ENCODE data around the gene PHACTR1.

The PHACTR1 gene

DNA sequence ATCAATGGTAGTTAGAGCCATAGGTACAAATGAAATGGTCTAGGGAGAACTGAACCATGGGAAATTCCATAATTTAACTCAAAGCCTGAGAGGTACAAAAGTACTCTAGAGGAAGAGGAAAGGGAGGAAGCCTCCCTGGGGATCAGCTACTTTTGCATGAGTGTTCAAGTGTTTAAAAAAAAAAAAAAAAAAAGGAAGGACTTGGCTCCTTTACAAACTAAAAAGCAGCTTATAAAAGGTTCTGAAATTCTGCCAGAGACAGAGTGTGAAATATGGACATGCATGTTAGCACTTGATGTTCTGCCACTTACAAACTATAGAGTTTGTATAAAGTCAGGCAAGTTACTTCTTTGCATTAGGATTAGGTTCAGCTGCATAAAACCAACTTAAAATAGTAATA lies 321.7 kb downstream of the PHACTR1 start:
- no peak for DNase-seq

DNA sequence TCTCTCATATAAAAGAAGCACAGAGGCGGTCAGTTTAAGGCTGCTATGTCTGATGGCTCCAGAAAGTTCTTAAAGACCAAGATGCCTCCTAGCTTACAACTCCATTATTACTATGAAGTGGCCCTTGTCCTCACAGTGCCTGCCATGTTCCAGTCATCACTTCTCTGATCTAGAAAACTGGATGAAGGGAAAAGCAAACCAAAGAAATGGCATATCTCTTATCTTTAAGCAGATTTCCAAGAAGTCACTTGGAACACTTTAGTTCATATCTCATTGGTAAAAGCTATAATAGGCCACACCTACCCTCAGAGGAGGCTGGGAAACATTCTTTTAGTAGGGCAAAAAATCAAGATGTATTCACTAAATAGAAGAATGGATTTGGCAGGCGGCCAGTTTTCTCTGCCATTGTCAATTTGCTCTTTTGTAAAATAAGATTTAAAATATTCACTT lies 322.2 kb downstream of the PHACTR1 start:
- DNase-seq: no peak

DNA sequence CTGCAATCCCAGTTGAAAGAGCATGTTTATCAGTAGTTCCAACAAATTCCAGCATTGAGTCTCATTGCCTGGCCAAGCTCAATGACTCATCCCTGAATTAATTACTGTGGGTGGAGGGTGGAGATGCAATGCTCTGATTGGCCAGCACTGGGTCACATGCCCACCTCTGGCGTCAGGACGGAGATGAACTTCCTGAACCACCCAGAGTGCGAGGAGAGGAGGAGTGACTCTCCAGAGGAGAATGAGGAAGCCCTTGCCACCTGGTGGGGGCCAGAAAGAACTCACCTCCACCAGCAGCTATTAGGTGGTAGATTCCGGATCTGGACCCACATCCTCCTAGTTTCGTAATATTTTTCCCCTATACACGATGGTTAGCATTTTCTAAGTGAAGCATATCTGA lies 327.8 kb downstream of the PHACTR1 start:
- peak; percentile 16 for DNase-seq

DNA sequence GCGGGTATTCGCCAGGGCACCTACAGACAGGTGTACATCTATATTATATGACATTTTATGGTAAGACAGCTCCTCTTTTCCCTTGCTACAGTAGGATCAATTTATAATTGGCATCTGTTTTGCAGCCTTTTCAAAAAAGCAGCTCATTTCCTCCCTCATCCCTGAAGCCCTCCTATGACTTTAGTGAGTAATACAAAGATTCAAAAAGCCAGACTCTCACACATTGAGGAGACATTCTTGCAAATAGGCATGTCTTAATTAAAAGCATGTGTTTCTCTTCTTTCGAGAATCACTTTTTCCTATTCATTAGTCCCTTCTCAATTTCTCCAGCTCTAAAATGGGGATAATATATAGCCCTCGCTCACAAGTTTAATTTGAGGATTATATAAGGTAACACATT lies 328.3 kb downstream of the PHACTR1 start:
- no peak for DNase-seq

DNA sequence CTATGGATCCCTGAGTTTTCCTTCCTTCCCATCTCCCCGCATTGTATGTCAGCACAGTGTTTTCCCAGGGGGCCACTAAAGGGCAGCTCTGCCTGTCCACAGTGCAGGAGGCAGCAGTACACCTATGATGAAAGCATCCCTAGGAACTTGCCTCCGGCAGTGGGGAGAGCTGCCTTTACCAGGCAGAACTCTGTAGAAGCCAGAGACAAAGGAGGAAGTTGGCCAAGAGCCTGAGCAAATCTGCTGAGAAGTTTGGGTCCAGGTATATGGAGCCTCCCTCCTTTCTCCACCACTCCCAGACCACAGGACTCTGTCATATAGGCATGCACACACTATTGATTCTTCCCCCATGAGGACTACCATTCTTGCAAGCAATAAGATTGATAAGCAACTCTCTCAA lies 329.1 kb downstream of the PHACTR1 start:
- DNase-seq: no peak

DNA sequence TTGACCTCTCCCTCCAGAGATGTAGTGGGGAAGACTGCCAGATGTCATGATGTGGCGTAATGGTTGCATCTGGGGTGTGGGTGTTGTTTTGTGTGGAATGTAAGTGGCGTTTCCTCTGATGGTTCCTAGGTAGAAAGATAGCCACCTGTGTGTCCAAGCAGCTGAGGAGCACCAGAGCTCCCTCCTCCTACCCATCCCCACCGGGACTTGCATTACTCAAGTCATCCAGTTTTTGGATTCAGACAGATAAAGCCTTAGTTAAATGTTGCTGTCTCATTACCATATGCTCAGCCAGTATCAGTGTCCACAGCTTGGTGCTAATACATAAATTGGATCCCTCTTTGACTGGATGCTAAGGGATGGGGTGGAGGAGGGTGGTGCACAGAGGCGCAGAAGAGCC lies 329.5 kb downstream of the PHACTR1 start:
- DNase-seq: peak; percentile 9

DNA sequence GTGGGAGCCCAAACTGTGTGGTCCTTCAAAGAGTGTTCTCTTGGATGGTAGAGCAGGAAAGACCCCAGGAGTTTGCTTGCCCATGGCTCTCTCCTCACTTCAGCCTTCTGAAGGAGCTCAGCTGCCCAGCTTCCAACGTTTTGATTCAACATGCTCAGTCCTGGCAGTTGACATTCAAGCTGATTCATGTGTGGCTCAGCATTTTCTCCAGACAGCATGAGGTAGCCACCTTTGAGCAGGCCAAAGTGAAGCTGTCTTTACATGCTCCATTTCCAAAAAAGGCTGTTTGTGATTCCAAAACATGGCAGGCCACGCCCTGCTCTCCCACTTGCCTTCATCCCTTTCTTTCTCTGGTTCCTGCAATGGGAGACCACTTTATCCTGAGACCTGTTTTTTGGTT lies 331.5 kb downstream of the PHACTR1 start:
- DNase-seq: no peak

DNA sequence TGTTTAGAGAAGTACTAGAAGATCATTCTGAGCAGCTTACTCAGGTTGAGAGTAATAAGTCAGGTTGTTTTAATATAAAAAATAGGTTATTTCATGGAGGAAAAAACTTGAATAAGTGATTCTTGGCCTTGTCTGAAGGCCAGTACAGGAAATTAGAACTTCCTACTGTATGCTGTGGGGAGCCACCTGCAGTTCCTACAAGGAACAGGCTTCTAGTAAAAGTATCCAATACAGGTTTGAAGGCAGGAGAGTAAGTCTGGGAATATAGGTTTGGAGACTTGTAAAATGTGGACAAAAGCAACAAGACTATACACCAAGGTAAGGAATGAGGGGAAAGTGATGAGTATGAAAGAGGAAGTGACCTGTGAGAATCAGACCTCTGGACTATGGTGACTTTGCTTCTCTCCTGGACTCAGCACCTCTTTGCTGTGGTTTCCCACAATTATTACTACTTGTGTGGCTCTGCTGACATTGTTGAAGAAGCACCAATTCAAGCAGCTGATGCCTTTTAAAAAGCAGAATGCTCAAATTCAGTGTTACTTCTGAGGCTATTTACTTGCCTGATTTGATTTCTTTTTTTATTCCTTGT lies 333.2 kb downstream of the PHACTR1 start:
- DNase-seq: no peak

DNA sequence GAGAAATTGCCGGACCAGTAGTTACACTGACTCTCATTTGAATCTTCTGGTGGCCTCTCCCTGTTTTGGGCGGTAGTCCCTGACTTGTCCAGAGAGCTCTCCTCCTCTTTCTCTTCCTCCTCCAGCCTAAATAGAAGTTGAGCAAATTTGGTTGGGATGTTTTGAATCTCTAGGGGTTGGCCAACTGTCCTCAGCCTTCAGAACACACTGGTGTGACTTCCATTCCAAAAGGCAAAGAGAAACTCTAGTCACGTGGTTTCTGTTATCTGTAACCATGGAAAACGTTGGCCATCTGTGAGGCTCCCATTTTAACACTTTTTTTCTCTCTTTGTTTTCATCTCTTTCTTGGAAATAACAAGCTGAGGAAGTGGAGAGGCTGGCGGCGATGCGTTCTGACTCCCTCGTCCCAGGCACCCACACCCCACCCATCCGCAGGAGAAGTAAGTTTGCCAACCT lies 336.5 kb downstream of the PHACTR1 start:
- no peak for DNase-seq

DNA sequence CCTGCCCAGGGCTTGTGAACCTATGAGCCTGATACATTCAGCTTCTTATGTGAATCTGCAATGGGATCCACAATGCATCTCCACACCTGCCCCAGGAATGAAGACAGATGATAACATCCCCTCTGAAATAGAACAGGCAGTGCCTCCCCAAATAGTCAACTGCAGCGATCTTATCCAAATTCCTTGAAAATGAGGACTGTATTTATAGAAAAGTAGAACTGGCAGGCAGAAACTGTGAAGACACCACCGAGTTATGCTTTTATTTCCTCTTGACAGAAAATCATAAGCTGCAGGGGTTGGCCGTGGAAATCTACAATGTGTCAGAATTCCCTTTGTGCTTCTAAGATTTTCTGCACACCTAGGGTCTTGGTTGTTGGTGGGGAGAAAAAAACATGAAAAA lies 341.5 kb downstream of the PHACTR1 start:
- no peak for DNase-seq

DNA sequence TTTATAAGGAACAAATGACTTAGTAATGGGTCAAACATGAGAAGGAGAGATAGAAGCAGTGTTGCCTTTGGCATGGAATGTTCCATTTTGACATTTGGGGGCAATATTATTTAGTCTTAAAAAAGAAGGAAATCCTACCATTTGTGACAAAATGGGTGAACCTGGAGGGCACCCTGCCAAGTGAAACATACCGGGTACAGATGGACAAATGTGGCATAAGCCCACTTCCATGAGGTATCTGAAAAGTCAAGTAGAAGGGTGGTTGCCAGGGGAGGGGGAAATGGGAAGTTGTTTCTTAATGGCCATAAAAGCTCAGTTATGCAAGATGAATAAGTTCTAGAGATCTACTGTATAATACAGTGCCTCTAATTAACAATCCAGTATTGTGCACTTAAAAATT lies 342.5 kb downstream of the PHACTR1 start:
- DNase-seq: no peak

DNA sequence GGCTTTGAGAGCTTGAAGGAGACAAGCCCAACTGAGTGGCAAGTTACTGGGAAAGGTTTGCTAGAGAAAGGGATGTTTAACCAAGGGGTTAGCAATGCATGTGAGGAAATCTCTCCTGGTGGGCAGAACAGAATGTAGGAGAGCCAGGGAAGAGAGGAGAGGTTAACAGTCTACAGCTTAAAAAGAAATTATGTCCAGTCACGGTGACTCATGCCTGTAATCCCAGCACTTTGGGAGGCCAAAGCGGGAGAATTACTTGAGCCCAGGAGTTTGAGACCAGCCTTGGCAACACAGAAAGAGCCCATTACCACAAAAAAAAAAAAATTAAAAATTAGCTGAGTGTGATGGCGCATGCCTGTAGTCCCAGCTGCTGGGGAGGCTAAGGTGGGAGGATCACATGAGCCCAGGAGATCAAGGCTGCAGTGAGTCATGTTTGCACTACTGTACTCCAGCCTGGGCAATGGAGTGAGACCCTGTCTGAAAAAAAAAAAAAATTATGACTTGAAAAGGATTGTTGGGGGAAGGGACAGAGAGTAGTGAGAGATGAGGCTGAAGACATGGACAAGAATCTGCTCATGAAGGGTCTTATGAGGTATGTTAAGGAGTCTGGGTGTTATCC lies 346.8 kb downstream of the PHACTR1 start:
- DNase-seq: no peak

DNA sequence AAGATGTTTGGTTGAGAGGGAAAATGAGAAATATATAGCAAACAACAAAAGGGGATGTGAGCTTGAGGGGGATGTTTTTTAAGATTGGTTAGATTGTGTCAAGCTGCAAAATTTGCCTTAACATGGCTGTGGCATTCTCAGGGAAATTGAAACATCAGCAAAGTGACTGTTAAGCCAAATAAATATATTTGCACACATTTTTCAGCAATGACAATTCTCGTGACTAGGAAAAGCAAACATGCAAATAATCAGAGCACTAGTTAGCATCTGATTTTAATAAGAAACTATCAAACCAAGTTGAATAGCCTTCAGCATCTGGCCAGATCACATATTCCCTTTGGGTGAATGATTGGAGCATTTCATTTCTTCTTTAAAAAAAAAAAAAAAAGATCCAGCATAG lies 349.0 kb downstream of the PHACTR1 start:
- no peak for DNase-seq

DNA sequence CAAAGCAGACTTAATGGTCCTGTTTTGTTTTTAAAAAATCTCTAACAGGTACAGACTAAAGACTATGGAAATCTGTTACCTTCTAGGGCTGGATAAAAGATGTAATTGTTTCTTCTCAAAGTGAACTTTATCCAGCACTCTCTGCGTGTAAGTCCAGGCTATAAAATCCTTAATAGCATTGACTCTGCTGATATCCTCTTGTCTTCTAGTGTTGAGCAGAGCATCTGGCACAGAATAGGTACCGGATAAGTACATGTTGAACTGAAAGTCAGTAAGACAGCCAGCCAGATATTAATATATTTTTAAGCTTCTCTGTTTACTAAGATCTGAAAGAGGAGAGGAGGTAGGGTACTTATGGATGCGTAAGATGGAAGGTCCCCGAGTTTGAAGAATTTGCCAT lies 349.5 kb downstream of the PHACTR1 start:
- no peak for DNase-seq

DNA sequence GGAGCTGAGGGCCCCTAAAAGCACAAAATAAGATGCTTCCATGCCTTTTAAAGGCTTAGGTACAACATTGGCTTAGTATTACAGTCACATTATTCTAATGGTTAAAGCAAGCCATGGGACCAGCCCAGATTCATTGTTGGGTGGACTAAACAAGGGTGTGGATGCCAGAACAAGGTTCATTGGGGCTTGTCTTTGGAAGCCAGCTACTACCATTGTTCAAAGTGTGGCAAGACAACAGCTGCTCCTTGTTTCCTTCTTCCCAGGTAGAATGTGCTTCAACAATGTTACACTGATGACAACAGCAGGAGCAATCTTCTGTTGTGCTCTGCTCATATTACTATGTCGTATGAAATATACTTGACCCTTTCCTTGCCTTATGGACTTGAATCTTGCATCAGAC lies 350.3 kb downstream of the PHACTR1 start:
- DNase-seq: no peak

DNA sequence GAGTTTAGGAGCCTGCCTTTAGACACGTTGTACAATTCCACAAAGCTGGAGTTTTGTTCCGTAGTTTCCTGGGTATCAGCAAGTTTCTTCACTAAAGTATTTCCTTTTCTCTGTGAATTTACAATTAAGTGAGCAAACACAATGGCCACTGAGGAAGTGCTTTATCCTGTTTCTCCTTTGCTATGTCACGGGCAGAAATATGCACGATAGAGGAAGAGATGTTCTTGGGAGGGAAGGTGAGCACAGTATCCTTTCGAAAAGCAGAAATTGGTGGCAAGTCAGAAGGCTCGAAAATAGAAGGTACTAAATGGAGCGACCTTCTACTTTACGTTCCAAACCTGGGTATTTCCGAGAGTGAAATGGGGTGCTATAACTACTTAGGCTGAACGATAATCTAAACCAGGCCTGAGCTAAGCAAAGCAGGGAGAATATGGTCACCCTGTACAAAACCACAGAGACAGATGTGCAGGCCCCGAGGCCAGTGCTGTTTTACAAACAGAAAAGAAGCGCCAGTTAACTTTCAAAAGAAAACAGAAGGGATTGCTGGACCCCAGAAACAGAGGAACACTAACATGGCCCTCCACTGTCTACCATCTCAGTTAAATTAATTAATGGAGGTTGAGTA lies 352.1 kb downstream of the PHACTR1 start:
- no peak for DNase-seq

DNA sequence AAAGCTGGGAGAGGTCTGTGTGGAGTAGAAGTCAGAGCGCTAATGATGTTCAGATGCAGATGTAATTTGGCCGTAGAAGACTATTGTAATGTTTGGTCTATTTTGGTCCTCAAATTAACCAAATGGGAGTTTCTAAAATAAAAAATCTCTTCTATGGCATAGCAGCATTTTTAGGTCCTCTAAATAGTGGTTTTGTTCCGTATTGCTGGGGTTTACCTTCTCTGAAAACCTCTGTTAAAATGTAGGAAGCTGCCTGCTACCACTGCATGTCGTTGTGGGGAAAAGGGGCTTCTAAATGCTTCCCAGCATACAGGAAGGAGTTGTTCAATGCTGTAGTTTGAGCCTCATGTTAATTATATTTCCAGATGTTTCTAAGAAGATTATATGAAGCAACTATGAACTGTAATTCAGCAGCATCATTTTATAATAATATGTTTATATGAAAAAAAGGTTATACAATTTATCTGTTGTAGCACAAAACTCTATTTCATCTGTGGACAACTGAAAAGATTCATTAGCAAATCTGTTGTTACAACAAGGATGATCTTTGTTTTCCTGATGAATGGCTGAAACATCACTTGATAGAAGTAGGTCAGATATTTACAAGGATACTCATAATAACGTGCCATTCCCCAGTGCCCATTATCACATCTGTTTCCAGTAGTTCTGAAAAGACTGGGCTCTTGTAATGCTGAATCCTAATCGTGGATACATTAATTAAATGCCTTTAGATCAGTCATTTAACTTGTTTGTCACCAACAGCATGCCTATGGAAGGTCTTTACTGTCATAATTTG lies 355.2 kb downstream of the PHACTR1 start:
- no peak for DNase-seq

DNA sequence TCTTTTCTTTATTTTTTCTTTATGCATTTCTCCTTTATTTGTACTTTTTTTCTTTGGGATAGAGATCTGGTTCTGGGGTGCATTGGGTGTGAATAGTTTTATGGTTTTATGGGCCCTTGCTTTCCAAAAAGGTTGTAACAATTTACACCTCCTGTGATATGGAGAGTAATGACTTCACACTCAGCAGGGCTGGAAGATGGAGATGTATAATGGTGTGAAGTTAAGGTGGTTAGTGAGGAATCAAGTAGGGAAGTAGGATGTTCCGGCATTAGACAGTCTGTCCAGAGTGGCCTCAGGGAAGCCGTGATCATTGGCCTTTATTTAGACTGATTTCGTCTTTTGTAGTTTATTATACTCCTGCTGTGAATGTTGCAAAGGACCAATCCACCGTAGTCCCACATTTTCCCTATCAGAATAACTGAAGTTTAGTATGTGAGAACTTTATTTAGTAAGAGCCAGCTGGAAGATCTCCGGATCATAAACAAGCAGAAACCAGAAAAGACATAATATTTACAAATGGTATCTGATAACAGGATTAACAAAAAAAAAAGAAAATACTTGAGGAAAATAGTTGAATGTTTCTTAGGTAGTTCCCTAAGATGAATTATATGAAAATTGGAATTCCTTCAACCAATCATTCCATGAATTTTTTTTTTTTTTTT lies 356.2 kb downstream of the PHACTR1 start:
- DNase-seq: no peak

DNA sequence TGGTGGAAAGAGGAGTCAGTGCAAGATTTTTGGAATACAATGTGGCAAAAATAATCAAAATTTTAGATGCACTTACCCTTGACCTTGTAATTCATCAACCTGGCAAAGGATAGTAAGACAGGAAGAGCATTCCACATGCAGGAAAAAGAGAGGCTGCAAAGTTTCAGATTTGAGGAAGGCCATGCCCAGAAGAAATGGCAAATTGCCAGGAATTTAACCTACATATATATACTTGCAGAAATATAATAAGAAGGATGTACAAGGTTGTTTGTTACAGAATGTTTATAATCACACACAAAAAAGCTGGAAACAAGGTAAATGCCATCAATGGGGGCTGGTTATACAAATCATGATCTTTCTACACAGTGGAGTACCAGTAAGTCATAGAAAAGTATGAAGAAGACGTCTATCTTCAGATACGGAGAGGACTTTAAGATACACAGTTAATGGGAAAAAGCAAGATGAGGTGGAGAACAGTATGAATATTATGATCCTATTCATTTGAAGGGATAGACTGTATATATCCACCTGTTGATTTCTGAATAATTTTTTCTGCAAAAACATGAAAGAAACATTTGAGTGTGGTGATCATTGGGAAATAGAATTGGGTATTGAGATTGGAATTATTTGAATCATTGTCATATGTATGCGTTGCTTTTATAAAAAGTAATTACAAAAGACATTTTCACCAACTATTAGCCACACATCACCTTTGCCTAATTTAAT lies 358.0 kb downstream of the PHACTR1 start:
- DNase-seq: no peak

DNA sequence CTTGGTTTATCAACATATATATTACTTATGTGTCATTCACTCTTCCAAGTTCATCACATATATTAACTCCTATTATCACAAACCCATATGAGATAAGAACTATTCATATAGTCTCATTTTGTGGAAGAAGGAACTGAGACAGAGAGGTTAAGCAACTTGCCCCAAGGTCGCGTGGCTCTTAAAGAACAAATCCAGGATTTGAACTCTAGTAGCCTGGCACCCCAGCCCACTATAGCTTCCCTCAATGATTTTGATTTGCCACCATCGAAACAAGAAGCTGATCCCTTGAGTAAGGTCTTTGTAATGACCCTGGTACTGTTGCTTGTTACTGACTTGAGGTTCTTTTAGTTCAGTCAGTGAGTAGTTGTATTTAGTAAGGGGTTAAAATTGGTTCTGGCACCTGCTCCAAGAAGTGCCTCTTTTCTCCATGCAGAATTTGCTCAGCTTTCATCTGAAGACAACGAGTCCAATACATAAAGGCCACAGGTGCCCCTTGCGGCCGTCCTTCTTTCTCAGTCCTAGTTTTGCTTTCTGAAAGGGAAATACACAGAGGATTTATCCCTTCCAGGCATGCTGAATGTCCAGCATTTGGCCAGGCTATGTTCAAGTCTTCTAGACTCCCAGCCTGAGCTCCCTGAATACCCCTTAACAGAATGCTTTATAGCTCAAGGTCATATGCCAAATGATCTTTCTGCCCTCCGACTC lies 358.7 kb downstream of the PHACTR1 start:
- DNase-seq: no peak

DNA sequence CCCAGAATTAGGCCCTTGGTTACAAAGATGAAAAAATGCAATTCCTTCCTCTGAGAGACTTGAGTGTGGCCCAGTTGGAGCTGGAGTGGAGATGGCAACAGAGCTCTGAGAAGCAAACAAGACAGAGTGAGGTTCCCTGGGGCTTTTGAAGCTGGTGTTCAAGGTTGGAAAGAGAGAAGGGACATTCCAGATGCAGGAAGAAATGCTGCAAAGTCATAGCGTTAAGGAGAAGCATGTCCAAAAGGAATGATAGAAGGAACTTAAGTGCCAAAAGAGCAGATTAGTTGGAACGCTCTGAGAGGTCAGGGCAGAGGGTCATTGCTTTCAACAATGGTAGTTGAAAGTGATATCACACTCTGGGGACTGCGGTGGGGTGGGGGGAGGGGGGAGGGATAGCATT lies 360.0 kb downstream of the PHACTR1 start:
- DNase-seq: no peak

DNA sequence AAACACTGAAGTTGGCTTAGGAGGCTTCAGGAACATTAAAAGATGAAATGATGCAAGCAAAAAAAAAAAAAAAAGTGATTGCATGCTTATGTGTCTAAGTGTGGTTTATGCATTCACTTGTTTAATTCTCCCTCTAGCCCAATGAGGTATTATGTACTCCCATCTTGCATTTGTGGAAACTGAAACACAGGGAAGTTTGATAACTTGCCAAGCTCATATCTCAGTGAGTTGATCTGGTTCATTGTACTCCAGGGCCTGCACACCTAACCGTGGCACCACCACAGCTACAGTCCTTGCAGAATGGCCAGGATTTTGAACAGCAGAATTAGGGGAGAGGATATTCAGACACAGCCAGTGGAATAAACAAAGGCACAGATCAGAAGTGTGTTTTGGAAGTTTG lies 360.6 kb downstream of the PHACTR1 start:
- no peak for DNase-seq

All from hematopoietic multipotent progenitor cell treated with erythropoietin and hydrocortisone succinate and interleukin-3 and kit ligand, for 8 days (in vitro differentiated cells).